Prostate gland (tissue), 2 donors: ENCODE results near the gene ISG20. TPM values are rescaled to one million over a fixed set of nuclear protein-coding genes. Genes with fewer than 3 reads are reported as not detected.

Experiments used
- DNase-seq: peaks from one replicate; pipeline ENCODE4 v3.0.0-alpha.2; 2019; ENCODE audit warnings: low spot score
- H3K27ac ChIP-seq, 2 donors: fragments of 200-600 bp; sonication (generic); 2 replicates each; pipeline ENCODE4 v1.5.1; 2017 to 2019
- H3K27me3 ChIP-seq: fragments of 200-600 bp; sonication (generic); replicated peaks from 2 replicates; pipeline ENCODE4 v1.5.1; 2019; ENCODE audit not compliant: insufficient read depth
- H3K36me3 ChIP-seq, 2 donors: fragments of 200-600 bp; sonication (generic); 1 replicate in 1 of 2; 2 replicates in 1 of 2; pipeline versions ENCODE4 v1.5.1 to v1.8.1; 2017 to 2019
- H3K4me1 ChIP-seq: fragments of 200-600 bp; sonication (generic); replicated peaks from 2 replicates; pipeline ENCODE4 v1.5.1; 2019
- H3K4me3 ChIP-seq, 2 donors: fragments of 200-600 bp; sonication (generic); 2 replicates each; pipeline ENCODE4 v1.5.1; 2017 to 2019
- H3K9me3 ChIP-seq: fragments of 200-600 bp; sonication (generic); 2 replicates; pipeline ENCODE4 v1.5.1; 2017
- CTCF ChIP-seq, 4 experiments: fragments of 200-600 bp in 2 of 4; fragments of 450-650 bp in 2 of 4; sonication (generic) in 2 of 4; IDR thresholded peaks; 1 replicate in 3 of 4; 2 replicates in 1 of 4; pipeline ENCODE4 v1.5.1; 2016 to 2019; ENCODE audit warnings: antibody characterized with exemption in 4 of 4, mild to moderate bottlenecking in 2 of 4, moderate library complexity in 2 of 4
- POLR2A ChIP-seq: fragments of 450-650 bp; IDR thresholded peaks from one replicate; pipeline ENCODE4 v1.6.1; 2016; ENCODE audit warnings: antibody characterized with exemption, mild to moderate bottlenecking
- POLR2AphosphoS5 ChIP-seq: sonication (generic); formaldehyde crosslinking; IDR thresholded peaks from one replicate; pipeline ENCODE4 v1.6.1; 2017; ENCODE audit warnings: antibody characterized with exemption
- WGBS: methylation state at CpG from one replicate; pipeline ENCODE4 v1.1.5; 2018; 5-methylcytosine and 5-hydroxymethylcytosine counted together
- intact Hi-C: fragments of 100-400 bp; cut with DNase I; formaldehyde crosslinking; loops from one replicate; pipeline ENCODE4 v1.14.2; 2022
- total RNA-seq, 2 donors: library from RNA; depleted of rRNA; stranded (reverse); fragments of >200 nt; gene quantifications; one replicate each; pipeline ENCODE4 v1.1.0, GENCODE V29; 2016

The ISG20 gene
- total RNA-seq, 2 donors from 2014 or later, result 6.9 to 16.3 TPM

GRCh38 chr15:88649753-88650551, 11.1 kb downstream of the ISG20 start:
- Histone ChIP-seq H3K36me3 (no peaks in the 10 kb centered on the region), H3K27me3 (no peaks in the 10 kb centered on the region), H3K27ac (no peak overlapping the region), H3K4me1 (peaks cover 4% of the 10 kb centered on the region), H3K9me3 (no peaks in the 10 kb centered on the region), H3K4me3 (no peak overlapping the region)
- intact Hi-C loops, result no loop called here
- no peak for DNase-seq
- TF ChIP-seq POLR2AphosphoS5 (no peak), CTCF (IDR thresholded peaks at IDR 0.05) (no peak), POLR2A (no peak)
- WGBS, result 84% methylated on average over 23 of the region's 23 CpGs

- no peak overlapping the region for H3K27ac ChIP-seq
Observed at GRCh38 chr15:88650556-88650955, 11.7 kb downstream of the ISG20 start.

GRCh38 chr15:88651136-88651732, 12.4 kb downstream of the ISG20 start:
- Histone ChIP-seq H3K9me3 (no peaks in the 10 kb centered on the region), H3K27ac (no peak overlapping the region), H3K36me3 (no peaks in the 10 kb centered on the region), H3K27me3 (no peaks in the 10 kb centered on the region), H3K4me1 (peaks cover 4% of the 10 kb centered on the region), H3K4me3 (no peak overlapping the region)
- TF ChIP-seq CTCF (IDR thresholded peaks at IDR 0.05), result no peak
- no peak for TF ChIP-seq POLR2A
- no peak for TF ChIP-seq POLR2AphosphoS5
- WGBS, result 66% methylated on average over 7 of the region's 7 CpGs
- no peak for DNase-seq
- intact Hi-C loops, result no loop called here

More at GRCh38 chr15:88650556-88650955, 11.7 kb downstream of the ISG20 start:
- Histone ChIP-seq H3K36me3 (no peaks in the 10 kb centered on the region), H3K27me3 (no peaks in the 10 kb centered on the region), H3K9me3 (no peaks in the 10 kb centered on the region), H3K4me3 (no peak overlapping the region), H3K4me1 (peaks cover 4% of the 10 kb centered on the region)
- no peak for DNase-seq
- TF ChIP-seq POLR2AphosphoS5 (no peak), CTCF (IDR thresholded peaks at IDR 0.05) (no peak), POLR2A (no peak)
- intact Hi-C loops, result no loop called here
- 95% methylated on average over 12 of the region's 12 CpGs for WGBS

GRCh38 chr15:88651971-88652370, 13.2 kb downstream of the ISG20 start:
- no peak overlapping the region for H3K4me3 ChIP-seq
- H3K27ac ChIP-seq, result no peak overlapping the region
- intact Hi-C loops, result no loop called here
- WGBS, result 82% methylated on average over 9 of the region's 9 CpGs
- H3K36me3 ChIP-seq, result no peaks in the 10 kb centered on the region
- no peaks in the 10 kb centered on the region for H3K9me3 ChIP-seq
- DNase-seq, result no peak
- peaks cover 4% of the 10 kb centered on the region for H3K4me1 ChIP-seq
- no peak for TF ChIP-seq POLR2AphosphoS5
- TF ChIP-seq CTCF (IDR thresholded peaks at IDR 0.05), result no peak
- TF ChIP-seq POLR2A, result no peak
- H3K27me3 ChIP-seq, result no peaks in the 10 kb centered on the region
